Memory B cell (primary cell): ENCODE results near the gene PDE4B.

Experiments used
- ATAC-seq: fragments of 150-1000 bp; cut with Tn5 transposase; 2 replicates; pipeline ENCODE4 v1.10.0; 2021; ENCODE audit warnings: low read depth, mild to moderate bottlenecking, moderate library complexity
- DNase-seq, 2 donors: peaks; one replicate each; pipeline ENCODE4 v3.0.0; 2022; ENCODE audit warnings: low spot score in 2 of 2
- H3K27ac Mint-ChIP-seq: one replicate; pipeline ENCODE4 v1.8.0; 2022; ENCODE audit warnings: mild to moderate bottlenecking, moderate library complexity, mixed read lengths
- H3K27me3 Mint-ChIP-seq: one replicate; pipeline ENCODE4 v1.8.0; 2022; ENCODE audit warnings: mixed read lengths
- H3K36me3 Mint-ChIP-seq: one replicate; pipeline ENCODE4 v1.8.0; 2022; ENCODE audit warnings: mild to moderate bottlenecking, mixed read lengths
- H3K4me1 Mint-ChIP-seq: one replicate; pipeline ENCODE4 v1.8.0; 2022; ENCODE audit warnings: mixed read lengths
- H3K4me3 Mint-ChIP-seq: one replicate; pipeline ENCODE4 v1.8.0; 2022; ENCODE audit warnings: mild to moderate bottlenecking, moderate library complexity, mixed read lengths
- H3K9me3 Mint-ChIP-seq: one replicate; pipeline ENCODE4 v1.8.0; 2022; ENCODE audit warnings: mixed read lengths

Gene PDE4B

DNA sequence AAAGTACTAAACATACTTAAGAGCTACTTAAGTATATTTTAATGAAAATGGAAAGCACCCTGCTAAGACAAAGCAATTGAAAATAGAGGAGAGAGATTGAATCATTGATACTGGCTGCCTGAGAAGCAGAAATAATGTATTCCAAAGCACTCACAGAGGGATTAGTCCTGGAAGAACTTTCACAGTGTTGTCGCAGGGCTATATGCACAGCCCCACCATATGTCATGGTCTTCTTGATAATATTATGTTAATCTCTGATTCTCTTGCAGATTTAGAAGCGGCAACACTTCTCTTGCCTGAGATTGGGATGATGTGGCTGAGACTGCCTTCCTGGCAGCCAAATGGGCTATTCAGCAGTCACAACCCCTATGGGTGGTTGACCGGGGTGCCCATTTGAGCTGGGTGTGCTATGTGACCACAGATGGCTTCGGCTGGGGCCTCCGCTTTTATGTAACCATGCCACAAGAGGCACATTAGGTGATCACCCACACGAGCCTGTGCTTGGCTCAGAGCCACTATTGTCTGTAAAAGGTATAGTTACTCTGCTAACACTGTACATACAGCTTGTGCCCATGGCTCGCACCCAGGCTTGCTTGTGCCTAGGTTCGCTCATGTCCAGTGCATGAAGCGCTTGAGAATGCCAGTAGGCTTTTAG is 589.1 kb downstream of the PDE4B start:
- no peak for DNase-seq

GRCh38 chr1:66383168-66383567 is 590.5 kb downstream of the PDE4B start:
- peaks cover 7% of the 10 kb centered on the region for H3K36me3 Mint-ChIP-seq
- peaks cover 33% of the 10 kb centered on the region for H3K4me1 Mint-ChIP-seq
- DNase-seq (no peak), ATAC-seq (no peak)
- no peaks in the 10 kb centered on the region for H3K27me3 Mint-ChIP-seq
- H3K4me3 Mint-ChIP-seq: no peak overlapping the region
- H3K9me3 Mint-ChIP-seq: no peaks in the 10 kb centered on the region
- no peak overlapping the region for H3K27ac Mint-ChIP-seq

More for the DNA sequence above, 589.1 kb downstream of the PDE4B start:
- ATAC-seq: no peak
- Mint-ChIP-seq H3K4me1 (peaks cover 38% of the 10 kb centered on the region), H3K4me3 (peak overlapping the region; percentile 78), H3K9me3 (no peaks in the 10 kb centered on the region), H3K36me3 (peaks cover 5% of the 10 kb centered on the region), H3K27me3 (no peaks in the 10 kb centered on the region), H3K27ac (peak overlapping the region; percentile 98)

DNA sequence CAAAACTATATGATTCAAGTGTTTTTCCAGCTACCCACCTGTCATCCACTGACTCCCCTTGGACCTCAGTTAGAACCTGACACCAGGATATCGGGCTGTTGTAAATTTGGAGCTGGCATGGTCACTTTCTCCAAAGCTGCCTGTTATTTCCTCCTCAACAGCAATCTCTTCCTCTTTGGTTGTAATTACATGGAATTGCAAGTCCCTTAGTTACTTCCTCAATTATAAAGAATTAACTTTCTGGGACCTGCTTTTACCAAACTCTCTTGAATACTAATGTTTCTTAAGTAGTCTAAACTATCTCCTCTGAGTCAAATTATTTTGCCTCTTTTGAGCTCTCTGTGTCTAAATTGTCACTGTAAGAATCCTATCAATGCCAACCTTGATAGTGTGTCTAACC is 590.9 kb downstream of the PDE4B start:
- Mint-ChIP-seq H3K9me3 (no peaks in the 10 kb centered on the region), H3K27ac (no peak overlapping the region)

DNA sequence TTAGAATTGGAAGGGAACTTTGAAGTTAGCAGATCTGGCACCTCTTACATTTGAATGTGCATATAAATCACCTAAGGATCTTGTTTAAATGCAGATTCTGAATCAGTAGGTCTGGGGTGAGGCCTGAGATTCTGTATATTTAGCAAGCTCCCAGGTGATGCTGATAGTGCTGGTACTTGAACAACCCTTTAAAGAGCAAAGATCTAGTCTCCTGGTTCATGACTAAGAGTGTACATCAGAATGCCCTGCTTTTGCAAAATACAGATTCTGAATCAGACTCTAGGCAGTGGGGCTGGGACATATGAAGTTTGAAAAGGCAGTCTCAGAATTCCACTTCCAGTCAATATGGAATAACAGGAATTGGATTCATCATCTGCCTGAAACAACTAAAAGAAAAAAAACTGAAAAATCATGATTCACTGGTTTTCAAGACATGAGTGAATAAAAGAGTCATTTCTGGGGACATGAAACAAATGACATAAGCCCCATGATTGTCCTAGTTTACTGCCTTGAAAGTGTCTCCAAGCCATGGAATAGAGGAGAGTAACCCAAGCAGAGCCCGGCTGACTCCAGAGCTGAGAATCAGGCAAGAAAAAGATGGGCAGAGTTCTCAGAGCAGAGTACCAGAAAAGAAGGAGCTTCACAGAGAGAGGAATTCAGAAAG is 591.7 kb downstream of the PDE4B start:
- no peak overlapping the region for H3K27ac Mint-ChIP-seq
- peaks cover 24% of the 10 kb centered on the region for H3K4me1 Mint-ChIP-seq
- H3K36me3 Mint-ChIP-seq: peaks cover 7% of the 10 kb centered on the region
- no peak overlapping the region for H3K4me3 Mint-ChIP-seq
- peaks cover under 1% of the 10 kb centered on the region for H3K9me3 Mint-ChIP-seq
- no peak for ATAC-seq
- H3K27me3 Mint-ChIP-seq: no peaks in the 10 kb centered on the region
- no peak for DNase-seq

More for the DNA sequence above, 590.9 kb downstream of the PDE4B start:
- Mint-ChIP-seq H3K4me1 (peaks cover 32% of the 10 kb centered on the region), H3K36me3 (peaks cover 7% of the 10 kb centered on the region), H3K4me3 (no peak overlapping the region), H3K27me3 (no peaks in the 10 kb centered on the region)
- ATAC-seq (no peak), DNase-seq (no peak)

- ATAC-seq (no peak), DNase-seq (no peak)
- H3K9me3 Mint-ChIP-seq: peaks cover 3% of the 10 kb centered on the region
- H3K27me3 Mint-ChIP-seq: no peaks in the 10 kb centered on the region
- peaks cover 7% of the 10 kb centered on the region for H3K36me3 Mint-ChIP-seq
- H3K4me1 Mint-ChIP-seq: peaks cover 7% of the 10 kb centered on the region
- H3K27ac Mint-ChIP-seq: no peak overlapping the region
- H3K4me3 Mint-ChIP-seq: no peak overlapping the region
Measured at GRCh38 chr1:66386712-66387111, 594.0 kb downstream of the PDE4B start.

DNA sequence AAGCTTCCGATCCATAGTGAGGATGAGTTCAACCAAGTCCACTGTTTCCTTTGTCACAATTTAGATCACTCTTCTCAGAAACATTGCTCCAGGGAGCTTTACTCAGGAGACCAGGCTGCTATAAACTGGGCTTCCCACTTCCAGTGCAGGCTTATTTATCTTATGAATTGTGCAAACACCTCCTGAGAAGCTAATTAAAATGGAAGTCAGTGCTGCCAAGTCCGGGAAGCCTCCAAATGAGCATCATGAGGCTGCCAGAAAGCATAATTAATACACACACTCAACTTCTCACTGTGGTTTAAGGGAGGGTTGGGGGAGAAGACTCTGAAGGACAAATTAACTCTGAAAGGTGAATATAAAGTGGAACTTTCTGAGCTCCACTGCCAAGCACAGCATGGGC is 596.2 kb downstream of the PDE4B start:
- DNase-seq (no peak), ATAC-seq (no peak)
- Mint-ChIP-seq H3K27me3 (no peaks in the 10 kb centered on the region), H3K27ac (no peak overlapping the region), H3K9me3 (peaks cover 3% of the 10 kb centered on the region), H3K4me1 (peaks cover 6% of the 10 kb centered on the region), H3K4me3 (no peak overlapping the region), H3K36me3 (peaks cover 7% of the 10 kb centered on the region)

GRCh38 chr1:66393586-66394287 is 601.0 kb downstream of the PDE4B start:
- Mint-ChIP-seq H3K27me3 (no peaks in the 10 kb centered on the region), H3K9me3 (peaks cover 3% of the 10 kb centered on the region), H3K27ac (no peak overlapping the region), H3K36me3 (no peaks in the 10 kb centered on the region), H3K4me1 (peaks cover 38% of the 10 kb centered on the region), H3K4me3 (no peak overlapping the region)
- ATAC-seq (peak; percentile 22), DNase-seq (no peak)

DNA sequence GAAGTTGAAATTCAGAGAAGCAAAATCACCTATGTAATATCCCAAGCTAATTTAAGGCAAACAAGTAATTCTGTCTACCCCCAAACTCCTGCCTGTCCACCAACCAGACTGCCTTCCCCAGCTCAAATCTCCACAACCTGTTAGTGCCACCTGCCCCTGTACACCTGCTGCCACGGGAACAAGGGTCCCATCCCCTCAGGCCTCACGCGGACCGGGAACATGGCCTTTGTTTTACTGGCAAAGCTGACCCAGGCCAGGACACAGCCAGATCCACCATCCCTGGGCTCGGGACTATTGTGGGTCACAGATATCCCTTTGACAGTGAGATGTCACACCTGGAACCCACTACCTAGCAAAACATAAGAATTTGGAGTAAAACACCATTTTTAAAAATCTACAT is 601.9 kb downstream of the PDE4B start:
- Mint-ChIP-seq H3K27me3 (no peaks in the 10 kb centered on the region), H3K4me1 (peaks cover 38% of the 10 kb centered on the region), H3K4me3 (no peak overlapping the region), H3K36me3 (no peaks in the 10 kb centered on the region), H3K27ac (no peak overlapping the region), H3K9me3 (peaks cover under 1% of the 10 kb centered on the region)
- ATAC-seq (no peak), DNase-seq (no peak)

GRCh38 chr1:66395202-66396061 is 602.7 kb downstream of the PDE4B start:
- Mint-ChIP-seq H3K4me1 (peaks cover 44% of the 10 kb centered on the region), H3K27me3 (no peaks in the 10 kb centered on the region), H3K36me3 (no peaks in the 10 kb centered on the region), H3K4me3 (no peak overlapping the region), H3K27ac (peak overlapping the region; percentile 65), H3K9me3 (peaks cover 1% of the 10 kb centered on the region)
- ATAC-seq: peak; percentile 38
- no peak for DNase-seq

GRCh38 chr1:66396212-66396890 is 603.7 kb downstream of the PDE4B start:
- Mint-ChIP-seq H3K4me3 (no peak overlapping the region), H3K4me1 (peaks cover 51% of the 10 kb centered on the region), H3K27me3 (no peaks in the 10 kb centered on the region), H3K27ac (peak overlapping the region; percentile 65), H3K9me3 (peaks cover 1% of the 10 kb centered on the region), H3K36me3 (no peaks in the 10 kb centered on the region)
- ATAC-seq (no peak), DNase-seq (no peak)

DNA sequence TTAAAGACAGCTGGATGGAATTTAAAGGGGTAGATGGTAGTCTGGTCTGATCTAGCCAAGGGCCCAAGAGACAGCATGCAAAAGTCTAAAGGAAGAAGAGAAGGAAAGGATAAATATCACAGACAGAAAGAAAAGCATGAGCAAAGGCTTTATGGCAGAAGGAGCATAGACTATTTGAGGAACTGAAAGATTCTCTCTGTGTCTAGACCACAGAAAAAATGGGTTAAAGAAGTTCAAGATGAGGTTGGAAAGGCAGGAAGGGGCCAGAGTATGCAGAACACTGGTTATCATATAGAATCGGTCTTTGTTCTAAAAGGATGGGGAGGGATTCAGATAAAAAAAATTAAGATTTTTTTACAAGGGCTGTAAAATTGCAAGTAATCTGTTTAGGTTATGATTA is 604.5 kb downstream of the PDE4B start:
- peaks cover 1% of the 10 kb centered on the region for H3K9me3 Mint-ChIP-seq
- ATAC-seq (peak; percentile 70), DNase-seq (peak in 1 of 2 donors; percentile 31)
- H3K27me3 Mint-ChIP-seq: no peaks in the 10 kb centered on the region
- no peak overlapping the region for H3K4me3 Mint-ChIP-seq
- H3K36me3 Mint-ChIP-seq: no peaks in the 10 kb centered on the region
- H3K4me1 Mint-ChIP-seq: peaks cover 60% of the 10 kb centered on the region
- peak overlapping the region; percentile 0 for H3K27ac Mint-ChIP-seq

DNA sequence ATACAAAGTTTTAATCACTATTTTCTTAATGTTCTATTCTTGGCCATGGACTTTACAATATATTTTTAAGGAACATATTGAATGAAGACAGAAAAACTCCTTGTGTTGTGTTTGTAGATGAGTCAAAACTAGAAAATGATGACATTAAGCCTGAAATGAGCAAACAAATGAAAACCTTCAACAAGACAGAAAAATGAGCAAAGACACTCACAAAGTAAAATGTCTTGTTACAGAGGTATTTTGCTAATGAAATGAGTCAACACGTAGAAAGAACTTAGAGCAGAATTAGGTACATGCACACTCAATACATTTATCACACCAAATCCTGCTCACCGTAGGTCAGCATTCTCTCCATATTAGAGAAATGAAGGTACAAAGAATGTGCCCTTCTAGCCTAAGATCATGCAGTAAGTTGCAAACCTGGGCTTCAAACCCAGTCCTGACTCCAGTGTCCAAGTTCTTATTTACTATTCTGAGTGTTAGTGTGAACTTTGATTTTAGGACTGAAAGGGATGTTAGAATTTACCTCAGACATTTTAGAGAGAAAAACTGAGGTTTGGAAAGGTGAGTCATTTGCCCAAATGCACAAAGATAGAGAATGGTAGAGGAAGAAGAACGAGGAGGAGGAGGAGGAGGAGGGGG is 607.3 kb downstream of the PDE4B start:
- H3K36me3 Mint-ChIP-seq: no peaks in the 10 kb centered on the region
- H3K4me1 Mint-ChIP-seq: peaks cover 62% of the 10 kb centered on the region
- ATAC-seq (no peak), DNase-seq (no peak)
- H3K27me3 Mint-ChIP-seq: no peaks in the 10 kb centered on the region
- peak overlapping the region; percentile 75 for H3K27ac Mint-ChIP-seq
- H3K4me3 Mint-ChIP-seq: peak overlapping the region; percentile 21
- peaks cover 1% of the 10 kb centered on the region for H3K9me3 Mint-ChIP-seq

DNA sequence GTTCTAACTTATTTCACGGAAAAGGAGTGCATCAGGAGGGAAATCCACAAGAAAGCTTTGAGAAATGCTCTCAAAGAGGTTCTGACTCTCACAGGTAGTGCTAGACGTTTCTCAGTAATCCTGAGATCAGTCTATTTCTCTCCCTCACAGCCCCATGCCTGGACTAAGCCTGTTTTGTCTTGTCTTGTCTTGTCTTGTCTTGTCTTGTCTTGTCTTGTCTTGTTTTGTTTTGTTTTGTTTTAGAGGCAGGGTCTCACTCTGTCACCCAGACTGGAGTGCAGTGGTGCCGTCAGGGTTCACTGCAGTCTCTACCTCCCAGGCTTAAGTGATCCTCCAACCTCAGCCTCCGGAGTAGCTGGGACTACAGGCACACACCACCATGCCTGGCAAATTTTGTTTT is 608.0 kb downstream of the PDE4B start:
- Mint-ChIP-seq H3K27me3 (no peaks in the 10 kb centered on the region), H3K4me3 (no peak overlapping the region), H3K27ac (peak overlapping the region; percentile 76), H3K4me1 (peaks cover 58% of the 10 kb centered on the region), H3K36me3 (no peaks in the 10 kb centered on the region), H3K9me3 (peaks cover 1% of the 10 kb centered on the region)
- ATAC-seq (no peak), DNase-seq (no peak)
